ENCODE measurements around the gene TMEM52.

The TMEM52 gene

DNA sequence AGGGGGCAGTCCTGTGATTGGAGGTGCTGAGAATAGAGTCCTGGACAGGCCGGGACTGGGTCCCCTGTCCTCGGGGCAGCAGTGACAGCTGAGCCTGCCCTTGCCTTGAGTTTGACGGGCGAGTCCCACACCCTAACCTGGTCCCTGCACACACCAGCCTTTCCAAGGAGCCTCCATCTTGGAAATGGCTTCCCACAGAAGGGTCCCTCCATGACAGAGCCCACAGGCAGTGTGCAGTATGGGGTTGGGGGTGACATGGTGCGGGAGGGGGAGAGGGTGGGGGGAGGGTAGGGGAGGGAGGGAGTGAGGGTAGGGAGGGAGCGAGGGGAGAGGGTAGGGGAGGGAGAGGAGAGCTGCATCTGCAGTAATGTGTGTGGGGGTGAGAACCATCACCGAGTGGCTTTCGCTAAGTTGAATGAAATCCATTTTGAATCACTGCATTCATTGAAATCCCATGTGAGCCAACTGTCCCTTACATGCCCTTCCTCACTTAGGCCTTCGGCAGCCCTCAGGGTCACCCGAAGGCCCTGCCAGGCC, 10.1 kb upstream of the TMEM52 start:
- no peak for DNase-seq (ENCODE audit: low read depth)
- H3K4me3 ChIP-seq (ENCODE audit: low read depth, low read length) = no peak overlapping the region

- no peak overlapping the region for H3K4me3 ChIP-seq (ENCODE audit: low read depth, low read length)
- DNase-seq (ENCODE audit: low read depth) = no peak
Measured at GRCh38 chr1:1928231-1929101, 9.4 kb upstream of the TMEM52 start.

GRCh38 chr1:1927751-1928150, 8.7 kb upstream of the TMEM52 start:
- DNase-seq (ENCODE audit: low read depth) = no peak
- H3K4me3 ChIP-seq (ENCODE audit: low read depth, low read length) = no peak overlapping the region

- no peak for DNase-seq (ENCODE audit: low read depth)
Measured at GRCh38 chr1:1926886-1927660, 8.0 kb upstream of the TMEM52 start.

GRCh38 chr1:1926346-1926811, 7.3 kb upstream of the TMEM52 start:
- no peak for DNase-seq (ENCODE audit: low read depth)
- no peak overlapping the region for H3K4me3 ChIP-seq (ENCODE audit: low read depth, low read length)

More at GRCh38 chr1:1926886-1927660, 8.0 kb upstream of the TMEM52 start:
- H3K4me3 ChIP-seq (ENCODE audit: low read depth, low read length) = no peak overlapping the region

DNA sequence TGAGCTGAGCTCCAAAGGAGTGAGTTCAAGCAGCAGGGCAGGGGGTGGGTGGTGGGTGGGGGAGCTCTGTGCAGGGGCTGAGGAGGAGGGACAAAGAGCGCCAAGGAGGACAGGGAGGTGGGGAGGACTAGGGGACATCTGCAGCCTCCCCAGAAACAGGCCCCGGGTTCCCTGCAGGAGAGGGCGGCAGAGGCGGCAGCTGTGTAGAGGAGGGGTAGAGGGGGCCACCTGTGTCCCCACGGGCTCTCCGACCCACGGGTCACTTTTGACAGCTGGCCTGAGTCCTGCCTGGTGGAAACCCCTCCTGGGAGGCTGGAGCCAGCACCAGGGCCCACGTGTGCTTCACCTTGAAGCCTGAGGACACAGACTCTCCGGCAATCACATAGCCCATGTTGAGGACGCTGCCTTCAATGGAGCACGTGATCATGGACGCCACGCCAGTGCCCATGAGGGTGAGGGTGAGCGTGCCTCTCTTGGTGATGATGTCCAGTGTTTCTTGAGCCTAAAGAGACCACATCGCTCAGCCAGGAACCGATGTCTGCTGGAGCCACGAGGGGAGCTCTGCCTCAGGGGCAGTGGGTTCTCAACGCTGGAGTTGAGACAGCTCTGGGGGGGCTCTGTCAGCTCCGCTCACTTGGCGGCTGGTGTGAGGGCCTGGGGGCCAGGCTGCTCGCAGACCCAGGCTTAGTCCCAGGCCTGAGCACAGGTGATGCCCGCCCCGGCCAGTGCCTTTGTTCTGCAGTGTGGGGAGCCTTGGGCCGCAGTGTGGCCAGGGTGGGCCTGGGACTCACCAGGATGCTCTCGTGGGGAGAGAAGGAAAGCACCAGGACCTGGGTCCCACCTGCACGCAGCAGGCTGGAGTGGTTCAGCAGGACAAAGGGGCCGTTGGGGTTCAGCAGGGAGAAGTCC, 6.6 kb upstream of the TMEM52 start:
- DNase-seq (ENCODE audit: low read depth) = no peak
- no peak overlapping the region for H3K4me3 ChIP-seq (ENCODE audit: low read depth, low read length)

GRCh38 chr1:1924849-1925248, 5.8 kb upstream of the TMEM52 start:
- H3K4me3 ChIP-seq (ENCODE audit: low read depth, low read length) = no peak overlapping the region
- no peak for DNase-seq (ENCODE audit: low read depth)

DNA sequence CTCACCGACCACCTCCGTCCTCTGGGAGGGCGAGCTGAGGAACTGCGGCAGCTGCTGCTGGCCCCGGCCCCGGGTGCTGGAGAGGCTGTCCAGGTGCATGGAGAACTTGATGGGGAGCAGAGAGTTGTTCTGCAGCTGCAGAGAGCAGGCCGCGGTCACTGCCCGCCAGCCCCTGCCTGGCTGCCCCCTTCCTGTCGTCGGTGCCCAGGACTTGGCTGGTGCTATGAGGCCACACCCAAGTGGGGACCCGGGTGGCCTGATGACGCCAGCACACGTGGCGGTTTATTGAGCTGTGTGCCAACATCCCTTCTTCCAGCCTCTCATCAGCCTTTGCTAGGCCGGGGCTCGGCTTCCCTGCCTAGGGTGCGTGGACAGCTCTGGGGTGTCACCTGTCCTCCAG, 5.3 kb upstream of the TMEM52 start:
- DNase-seq (ENCODE audit: low read depth) = no peak

GRCh38 chr1:1922956-1923833, 4.1 kb upstream of the TMEM52 start:
- DNase-seq (ENCODE audit: low read depth) = no peak
- H3K4me3 ChIP-seq (ENCODE audit: low read depth, low read length) = no peak overlapping the region

More for the DNA sequence above, 5.3 kb upstream of the TMEM52 start:
- no peak overlapping the region for H3K4me3 ChIP-seq (ENCODE audit: low read depth, low read length)

DNA sequence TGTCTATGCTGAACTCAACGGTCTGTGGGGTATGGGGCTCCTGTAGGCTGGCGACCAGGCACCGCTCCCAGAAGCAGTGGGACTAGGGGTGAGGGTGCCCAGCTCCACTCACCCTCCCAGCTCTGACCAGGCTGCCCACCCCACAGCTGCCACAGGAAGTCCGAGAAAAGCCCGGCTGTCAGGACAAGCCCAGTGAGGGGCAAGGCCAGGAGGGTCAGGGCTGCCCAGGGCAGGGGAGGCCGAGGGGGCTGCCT, 3.5 kb upstream of the TMEM52 start:
- DNase-seq (ENCODE audit: low read depth) = no peak

DNA sequence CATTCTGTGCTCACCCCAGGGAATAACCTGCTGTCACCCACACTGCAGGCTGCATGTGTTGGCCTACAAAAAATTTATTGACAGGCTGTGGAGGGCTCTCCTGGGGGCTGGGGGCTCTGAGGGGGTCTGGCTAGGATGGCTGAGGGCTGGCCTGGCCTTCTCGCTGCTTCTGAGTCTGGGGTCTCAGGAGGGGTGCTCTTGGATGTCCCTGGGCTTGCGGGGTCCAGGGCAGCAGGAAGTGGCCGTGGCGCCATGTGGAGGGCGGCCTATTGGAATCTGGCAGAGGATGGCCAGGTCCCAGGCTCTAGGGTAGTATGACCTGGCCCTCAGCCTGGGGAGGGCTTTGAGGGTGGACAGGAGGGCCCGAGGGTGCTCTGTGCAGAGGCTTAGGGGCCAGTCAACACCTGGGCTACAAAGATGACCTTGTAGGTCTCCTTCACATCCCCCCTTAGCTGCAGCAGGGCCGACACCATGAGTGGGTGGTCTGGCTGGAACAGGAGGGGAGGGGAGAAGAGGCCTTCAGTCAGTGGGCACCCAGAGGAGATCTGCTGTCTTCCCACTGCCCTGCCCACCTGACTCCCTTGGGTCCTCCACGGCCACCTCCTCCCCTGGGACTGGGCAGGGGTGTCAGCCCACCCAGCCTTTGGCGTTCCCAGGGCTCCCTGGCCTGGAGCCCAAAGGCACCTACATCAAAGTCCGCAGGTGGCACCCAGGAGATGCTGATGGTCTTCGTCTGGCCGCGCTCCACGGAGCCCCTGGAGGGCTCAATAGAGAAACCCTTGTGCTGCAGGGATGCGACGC, 3.0 kb upstream of the TMEM52 start:
- DNase-seq (ENCODE audit: low read depth) = no peak
- H3K4me3 ChIP-seq (ENCODE audit: low read depth, low read length) = no peak overlapping the region

More for the DNA sequence above, 3.5 kb upstream of the TMEM52 start:
- H3K4me3 ChIP-seq (ENCODE audit: low read depth, low read length) = no peak overlapping the region

DNA sequence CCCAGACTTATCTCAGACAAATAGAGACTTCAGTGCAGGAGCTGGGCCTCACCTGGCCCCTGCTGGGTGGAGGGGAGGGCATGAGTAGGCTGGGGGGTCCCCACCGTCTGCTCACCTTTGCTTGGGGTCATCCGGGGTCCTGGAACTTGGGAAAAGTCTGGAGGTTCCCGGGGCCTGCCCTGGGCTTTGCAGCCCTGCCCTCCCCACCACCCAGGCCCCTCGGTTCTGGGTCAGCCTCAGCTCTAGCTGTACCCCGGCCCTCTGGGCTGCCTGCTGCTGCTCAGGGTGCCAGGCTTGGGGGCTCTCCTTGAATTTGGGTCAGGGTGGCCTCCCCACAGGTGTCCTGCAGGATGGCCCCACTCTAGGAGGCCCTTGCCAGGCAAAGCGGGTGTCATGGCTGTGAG, 2.4 kb upstream of the TMEM52 start:
- no peak overlapping the region for H3K4me3 ChIP-seq (ENCODE audit: low read depth, low read length)
- no peak for DNase-seq (ENCODE audit: low read depth)

GRCh38 chr1:1920608-1921458, 1.8 kb upstream of the TMEM52 start:
- DNase-seq (ENCODE audit: low read depth) = no peak
- no peak overlapping the region for H3K4me3 ChIP-seq (ENCODE audit: low read depth, low read length)

DNA sequence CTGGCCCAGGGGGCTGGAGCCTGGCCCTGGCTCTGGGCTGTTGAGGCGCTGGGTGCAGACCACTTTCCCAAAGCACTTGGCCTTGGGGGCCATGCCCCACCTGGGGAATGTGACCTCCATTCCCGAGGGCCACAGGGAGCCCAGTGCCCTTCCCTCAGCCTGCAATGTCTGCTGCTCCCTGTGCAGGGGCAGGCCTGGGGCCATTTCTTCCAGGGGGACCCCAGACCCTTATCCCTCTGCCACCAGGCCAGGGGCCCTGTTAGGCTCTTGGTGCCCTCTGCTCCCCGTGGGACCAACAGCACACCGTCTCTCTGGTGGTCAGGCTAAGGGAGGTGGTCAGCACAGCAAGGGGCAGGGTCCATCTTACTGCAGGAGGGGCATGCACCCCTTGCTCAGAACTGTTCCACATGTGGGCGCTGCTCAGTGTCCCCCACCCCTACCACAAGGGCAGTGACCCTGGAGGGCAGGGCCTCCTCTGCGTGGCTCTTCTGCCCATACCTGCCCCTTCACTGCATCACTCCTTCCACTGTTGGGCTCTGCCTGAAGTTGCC, 1.1 kb upstream of the TMEM52 start:
- H3K4me3 ChIP-seq (ENCODE audit: low read depth, low read length) = peak overlapping the region; percentile 57
- no peak for DNase-seq (ENCODE audit: low read depth)

GRCh38 chr1:1919304-1920056, 401 bp upstream of the TMEM52 start:
- peak; percentile 79 for DNase-seq (ENCODE audit: low read depth)
- H3K4me3 ChIP-seq (ENCODE audit: low read depth, low read length) = peak overlapping the region; percentile 57

Data from skeletal muscle cell (primary cell).